Neural cell (in vitro differentiated cells): ENCODE results near the gene HIGD1C. TPM values are rescaled to one million over a fixed set of nuclear protein-coding genes. Genes with fewer than 3 reads are reported as not detected.

ENCODE experiments used
- H2AFZ ChIP-seq: fragments of 200-600, 300-800 bp; sonication (generic), shearing (Covaris generic); 2 replicates; pipeline ENCODE4 v1.6.0; 2014; ENCODE audit warnings: low read depth, mild to moderate bottlenecking, antibody characterized with exemption, low read length, moderate library complexity
- H3F3A ChIP-seq: fragments of 200-600 bp; shearing (Covaris generic); 2 replicates; pipeline ENCODE4 v1.6.1; 2016; ENCODE audit warnings: mild to moderate bottlenecking, moderate library complexity, mixed read lengths, antibody characterized with exemption, low read length; ENCODE audit not compliant: insufficient read depth, poor library complexity, severe bottlenecking
- H3K27ac ChIP-seq: fragments of 200-600, 300-800 bp; sonication (generic), shearing (Covaris generic); 2 replicates; pipeline ENCODE4 v1.5.1; 2014; ENCODE audit warnings: mild to moderate bottlenecking, low read length, moderate library complexity
- H3K27me3 ChIP-seq: fragments of 300-800, 200-600 bp; sonication (generic), shearing (Covaris generic); 2 replicates; pipeline ENCODE4 v1.6.0; 2014; ENCODE audit warnings: mild to moderate bottlenecking, low read depth, low read length, moderate library complexity; ENCODE audit not compliant: insufficient read depth
- H3K36me3 ChIP-seq: fragments of 300-800, 200-600 bp; sonication (generic), shearing (Covaris generic); 2 replicates; pipeline ENCODE4 v1.5.1; 2014; ENCODE audit warnings: mild to moderate bottlenecking, antibody characterized with exemption, low read length, moderate library complexity; ENCODE audit not compliant: insufficient read depth
- H3K4me2 ChIP-seq: fragments of 300-800, 200-600 bp; sonication (generic), shearing (Covaris generic); 2 replicates; pipeline ENCODE4 v1.6.0; 2014; ENCODE audit warnings: mild to moderate bottlenecking, low read length
- H3K4me3 ChIP-seq: fragments of 300-800, 200-600 bp; sonication (generic), shearing (Covaris generic); 2 replicates; pipeline ENCODE4 v1.5.1; 2014; ENCODE audit warnings: mild to moderate bottlenecking, low read length, moderate library complexity
- H3K79me2 ChIP-seq: fragments of 200-600 bp; shearing (Covaris generic); replicated peaks from 2 replicates; pipeline ENCODE4 v1.6.0; 2014; ENCODE audit warnings: mild to moderate bottlenecking, low read length, moderate library complexity; ENCODE audit not compliant: insufficient read depth
- H3K9ac ChIP-seq: fragments of 300-800, 200-600 bp; sonication (generic), shearing (Covaris generic); 2 replicates; pipeline ENCODE4 v1.6.1; 2016; ENCODE audit warnings: mild to moderate bottlenecking, low read length, mixed read lengths
- H3K9me2 ChIP-seq: fragments of 200-600 bp; shearing (Covaris generic); 2 replicates; pipeline ENCODE4 v1.6.1; 2016; ENCODE audit warnings: mild to moderate bottlenecking, low read length, mixed read lengths; ENCODE audit not compliant: insufficient read depth
- H3K9me3 ChIP-seq: fragments of 200-600, 300-800 bp; sonication (generic), shearing (Covaris generic); 2 replicates; pipeline ENCODE4 v1.6.1; 2016; ENCODE audit warnings: mild to moderate bottlenecking, mixed run types, low read length, moderate library complexity, mixed read lengths
- H4K20me1 ChIP-seq: fragments of 200-600 bp; shearing (Covaris generic); 2 replicates; pipeline ENCODE4 v1.6.1; 2016; ENCODE audit warnings: mild to moderate bottlenecking, mixed run types; ENCODE audit not compliant: insufficient read depth
- CTCF ChIP-seq: fragments of 450-650 bp; IDR thresholded peaks from 2 replicates; pipeline ENCODE4 v1.5.1; 2014; ENCODE audit warnings: antibody characterized with exemption, mild to moderate bottlenecking, moderate library complexity; ENCODE audit not compliant: poor library complexity, severe bottlenecking
- EP300 ChIP-seq: fragments of 450-650 bp; conservative IDR thresholded peaks from 2 replicates; pipeline ENCODE4 v1.6.1; 2014; ENCODE audit warnings: antibody characterized with exemption, mild to moderate bottlenecking, moderate library complexity; ENCODE audit not compliant: poor library complexity, severe bottlenecking
- EZH2 ChIP-seq: fragments of 200-600, 300-800 bp; shearing (Covaris generic), sonication (generic); IDR thresholded peaks from 2 replicates; pipeline ENCODE4 v1.6.1; 2014; ENCODE audit warnings: antibody characterized with exemption, low read length, borderline replicate concordance, mild to moderate bottlenecking; ENCODE audit not compliant: insufficient read depth, poor library complexity, severe bottlenecking
- MXI1 ChIP-seq: fragments of 450-650 bp; conservative IDR thresholded peaks from 2 replicates; pipeline ENCODE4 v1.6.1; 2014; ENCODE audit warnings: antibody characterized with exemption, mild to moderate bottlenecking; ENCODE audit not compliant: poor library complexity, severe bottlenecking
- POLR2AphosphoS5 ChIP-seq: IDR thresholded peaks from 2 replicates; pipeline ENCODE4 v1.6.1; 2012
- RAD21 ChIP-seq: fragments of 450-650 bp; conservative IDR thresholded peaks from 2 replicates; pipeline ENCODE4 v1.6.1; 2014; ENCODE audit warnings: antibody characterized with exemption, mild to moderate bottlenecking, moderate library complexity
- SMC3 ChIP-seq: fragments of 450-650 bp; conservative IDR thresholded peaks from 2 replicates; pipeline ENCODE4 v1.6.1; 2014; ENCODE audit warnings: antibody characterized with exemption, mild to moderate bottlenecking, moderate library complexity; ENCODE audit not compliant: poor library complexity
- TAF1 ChIP-seq: IDR thresholded peaks from 2 replicates; pipeline ENCODE4 v1.6.1; 2012; ENCODE audit warnings: low read depth
- polyA plus RNA-seq: library from polyadenylated mRNA; depleted of rRNA; stranded (reverse); fragments of >200 nt; gene quantifications from 2 replicates; pipeline ENCODE4 v1.2.3, GENCODE V29; 2014
- TF ChIP-seq, protein P1 (sequence below): IDR thresholded peaks from 2 replicates; pipeline ENCODE4 v1.6.1; 2012; ENCODE audit warnings: borderline replicate concordance

The HIGD1C gene
- polyA plus RNA-seq, 1 donor from 2014 or later, result not detected

DNA sequence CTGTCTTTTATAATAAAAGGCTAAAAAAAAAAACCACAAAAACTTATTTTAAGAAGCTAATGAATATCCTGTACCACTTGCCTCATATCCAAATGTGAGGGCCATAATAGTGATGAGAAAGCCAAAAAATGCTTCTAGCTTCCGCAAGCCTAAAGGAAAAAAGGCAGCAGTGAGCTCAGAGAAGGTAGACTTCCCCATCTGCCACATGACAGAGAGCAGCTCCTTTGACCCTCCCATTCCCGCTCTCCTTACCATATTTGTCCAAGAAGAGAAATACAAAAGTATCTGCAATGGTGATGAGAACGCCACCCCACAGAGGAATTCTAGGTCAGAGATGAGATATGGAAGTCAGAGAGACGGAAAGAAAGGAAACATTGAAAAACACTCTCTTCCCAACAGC lies 46.7 kb downstream of the HIGD1C start:
- Histone ChIP-seq H3K9me3 (no peaks in the 10 kb centered on the region), H3K4me2 (no peak overlapping the region), H3F3A (no peaks in the 10 kb centered on the region), H3K27me3 (no peaks in the 10 kb centered on the region), H4K20me1 (no peaks in the 10 kb centered on the region), H3K9ac (no peak overlapping the region), H2AFZ (no peak overlapping the region), H3K36me3 (no peaks in the 10 kb centered on the region), H3K79me2 (no peaks in the 10 kb centered on the region), H3K4me3 (no peak overlapping the region), H3K27ac (no peak overlapping the region), H3K9me2 (no peaks in the 10 kb centered on the region)
- TF ChIP-seq, protein P1, sequence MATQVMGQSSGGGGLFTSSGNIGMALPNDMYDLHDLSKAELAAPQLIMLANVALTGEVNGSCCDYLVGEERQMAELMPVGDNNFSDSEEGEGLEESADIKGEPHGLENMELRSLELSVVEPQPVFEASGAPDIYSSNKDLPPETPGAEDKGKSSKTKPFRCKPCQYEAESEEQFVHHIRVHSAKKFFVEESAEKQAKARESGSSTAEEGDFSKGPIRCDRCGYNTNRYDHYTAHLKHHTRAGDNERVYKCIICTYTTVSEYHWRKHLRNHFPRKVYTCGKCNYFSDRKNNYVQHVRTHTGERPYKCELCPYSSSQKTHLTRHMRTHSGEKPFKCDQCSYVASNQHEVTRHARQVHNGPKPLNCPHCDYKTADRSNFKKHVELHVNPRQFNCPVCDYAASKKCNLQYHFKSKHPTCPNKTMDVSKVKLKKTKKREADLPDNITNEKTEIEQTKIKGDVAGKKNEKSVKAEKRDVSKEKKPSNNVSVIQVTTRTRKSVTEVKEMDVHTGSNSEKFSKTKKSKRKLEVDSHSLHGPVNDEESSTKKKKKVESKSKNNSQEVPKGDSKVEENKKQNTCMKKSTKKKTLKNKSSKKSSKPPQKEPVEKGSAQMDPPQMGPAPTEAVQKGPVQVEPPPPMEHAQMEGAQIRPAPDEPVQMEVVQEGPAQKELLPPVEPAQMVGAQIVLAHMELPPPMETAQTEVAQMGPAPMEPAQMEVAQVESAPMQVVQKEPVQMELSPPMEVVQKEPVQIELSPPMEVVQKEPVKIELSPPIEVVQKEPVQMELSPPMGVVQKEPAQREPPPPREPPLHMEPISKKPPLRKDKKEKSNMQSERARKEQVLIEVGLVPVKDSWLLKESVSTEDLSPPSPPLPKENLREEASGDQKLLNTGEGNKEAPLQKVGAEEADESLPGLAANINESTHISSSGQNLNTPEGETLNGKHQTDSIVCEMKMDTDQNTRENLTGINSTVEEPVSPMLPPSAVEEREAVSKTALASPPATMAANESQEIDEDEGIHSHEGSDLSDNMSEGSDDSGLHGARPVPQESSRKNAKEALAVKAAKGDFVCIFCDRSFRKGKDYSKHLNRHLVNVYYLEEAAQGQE, result no peak
- TF ChIP-seq SMC3 (no peak), EZH2 (no peak), MXI1 (no peak), CTCF (no peak), TAF1 (no peak), EP300 (no peak), POLR2AphosphoS5 (no peak), RAD21 (no peak)

DNA sequence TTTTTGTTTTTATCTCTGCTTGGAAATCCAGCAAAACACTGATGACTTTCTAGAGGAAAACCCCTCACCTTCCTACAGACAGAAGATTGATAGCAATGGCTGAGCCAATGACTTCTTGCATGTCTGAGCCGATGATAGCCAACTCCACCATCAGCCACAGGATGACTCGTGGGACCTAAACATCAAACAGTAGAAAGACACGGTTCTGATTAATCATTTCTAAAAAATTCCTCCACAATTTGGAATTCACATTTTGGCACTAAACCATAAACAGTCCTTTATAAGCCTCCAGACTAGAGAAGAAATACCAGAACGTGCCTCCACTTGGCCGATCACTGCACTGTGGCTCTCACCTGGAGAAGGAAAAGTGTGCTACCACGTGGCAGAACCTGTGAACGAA lies 47.9 kb downstream of the HIGD1C start:
- no peaks in the 10 kb centered on the region for H3K27me3 ChIP-seq
- no peak overlapping the region for H2AFZ ChIP-seq
- no peaks in the 10 kb centered on the region for H3K9me3 ChIP-seq
- H3K79me2 ChIP-seq, result no peaks in the 10 kb centered on the region
- H3F3A ChIP-seq, result no peaks in the 10 kb centered on the region
- no peak overlapping the region for H3K27ac ChIP-seq
- H3K4me3 ChIP-seq, result no peak overlapping the region
- H3K36me3 ChIP-seq, result no peaks in the 10 kb centered on the region
- H4K20me1 ChIP-seq, result no peaks in the 10 kb centered on the region
- TF ChIP-seq EP300 (no peak), MXI1 (no peak), EZH2 (no peak), TAF1 (no peak), RAD21 (no peak), CTCF (no peak), SMC3 (no peak), POLR2AphosphoS5 (no peak)
- TF ChIP-seq, protein P1, result no peak
- H3K9me2 ChIP-seq, result no peaks in the 10 kb centered on the region
- no peak overlapping the region for H3K9ac ChIP-seq
- H3K4me2 ChIP-seq, result no peak overlapping the region
